ENCODE data around the gene LDB3. TPM values are rescaled to one million over a fixed set of nuclear protein-coding genes. Genes with fewer than 3 reads are reported as not detected.

LDB3 gene
- total and polyA plus RNA-seq, 9 of the 15 experiments (the other 6 are each of a cell fraction or from before 2014, with no cell fraction given): 0.03 TPM; not detected in 8

DNA sequence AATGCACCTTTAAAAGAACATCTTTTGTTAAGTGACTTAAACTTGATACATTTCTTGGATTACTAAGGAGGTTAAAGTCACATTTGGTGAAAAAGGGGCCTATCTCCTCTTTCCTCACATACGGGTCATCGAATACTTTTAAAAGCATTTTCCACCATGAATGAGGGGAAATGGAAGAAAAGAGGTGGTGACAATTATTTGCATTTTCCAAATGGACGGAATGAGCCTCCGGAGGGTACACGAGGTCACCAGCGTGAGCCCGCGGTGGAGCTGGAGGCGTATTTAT, 87.1 kb downstream of the LDB3 start (continued):
- TF ChIP-seq E2F6 (IDR thresholded peaks at IDR 0.05; ENCODE audit: borderline replicate concordance in 1 of 2, extremely low read depth in 1 of 2, insufficient read depth in 1 of 2, insufficient read length in 1 of 2, low read depth in 1 of 2, low read length in 1 of 2, poor library complexity in 1 of 2, severe bottlenecking in 1 of 2) (peak in 1 of 2 experiments; percentile 56), ZNF253 (CRISPR knock-in tag; conservative IDR thresholded peaks at IDR 0.05) (no peak), MNT (conservative IDR thresholded peaks at IDR 0.05) (peak; percentile 65; a peak in 3 of 4 replicates), ZNF121 (CRISPR knock-in tag; conservative IDR thresholded peaks at IDR 0.05) (no peak), EHMT2 (IDR thresholded peaks at IDR 0.05) (no peak), HNRNPUL1 (IDR thresholded peaks at IDR 0.05; ENCODE audit: low read length) (no peak), RBM14 (IDR thresholded peaks at IDR 0.05; ENCODE audit: borderline replicate concordance, insufficient read depth, low read depth, low read length) (no peak), CUX1 (CRISPR knock-in tag; IDR thresholded peaks at IDR 0.05) (0 out of 2 replicates have a peak, but pooled peaks have one; percentile 59), SOX6 (IDR thresholded peaks at IDR 0.05) (0 out of 2 replicates have a peak, but pooled peaks have one; percentile 13)
- TF ChIP-seq, protein P1, sequence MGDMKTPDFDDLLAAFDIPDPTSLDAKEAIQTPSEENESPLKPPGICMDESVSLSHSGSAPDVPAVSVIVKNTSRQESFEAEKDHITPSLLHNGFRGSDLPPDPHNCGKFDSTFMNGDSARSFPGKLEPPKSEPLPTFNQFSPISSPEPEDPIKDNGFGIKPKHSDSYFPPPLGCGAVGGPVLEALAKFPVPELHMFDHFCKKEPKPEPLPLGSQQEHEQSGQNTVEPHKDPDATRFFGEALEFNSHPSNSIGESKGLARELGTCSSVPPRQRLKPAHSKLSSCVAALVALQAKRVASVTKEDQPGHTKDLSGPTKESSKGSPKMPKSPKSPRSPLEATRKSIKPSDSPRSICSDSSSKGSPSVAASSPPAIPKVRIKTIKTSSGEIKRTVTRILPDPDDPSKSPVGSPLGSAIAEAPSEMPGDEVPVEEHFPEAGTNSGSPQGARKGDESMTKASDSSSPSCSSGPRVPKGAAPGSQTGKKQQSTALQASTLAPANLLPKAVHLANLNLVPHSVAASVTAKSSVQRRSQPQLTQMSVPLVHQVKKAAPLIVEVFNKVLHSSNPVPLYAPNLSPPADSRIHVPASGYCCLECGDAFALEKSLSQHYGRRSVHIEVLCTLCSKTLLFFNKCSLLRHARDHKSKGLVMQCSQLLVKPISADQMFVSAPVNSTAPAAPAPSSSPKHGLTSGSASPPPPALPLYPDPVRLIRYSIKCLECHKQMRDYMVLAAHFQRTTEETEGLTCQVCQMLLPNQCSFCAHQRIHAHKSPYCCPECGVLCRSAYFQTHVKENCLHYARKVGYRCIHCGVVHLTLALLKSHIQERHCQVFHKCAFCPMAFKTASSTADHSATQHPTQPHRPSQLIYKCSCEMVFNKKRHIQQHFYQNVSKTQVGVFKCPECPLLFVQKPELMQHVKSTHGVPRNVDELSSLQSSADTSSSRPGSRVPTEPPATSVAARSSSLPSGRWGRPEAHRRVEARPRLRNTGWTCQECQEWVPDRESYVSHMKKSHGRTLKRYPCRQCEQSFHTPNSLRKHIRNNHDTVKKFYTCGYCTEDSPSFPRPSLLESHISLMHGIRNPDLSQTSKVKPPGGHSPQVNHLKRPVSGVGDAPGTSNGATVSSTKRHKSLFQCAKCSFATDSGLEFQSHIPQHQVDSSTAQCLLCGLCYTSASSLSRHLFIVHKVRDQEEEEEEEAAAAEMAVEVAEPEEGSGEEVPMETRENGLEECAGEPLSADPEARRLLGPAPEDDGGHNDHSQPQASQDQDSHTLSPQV (IDR thresholded peaks at IDR 0.05): 0 out of 2 replicates have a peak, but pooled peaks have one; percentile 18
- TF ChIP-seq, protein P2, sequence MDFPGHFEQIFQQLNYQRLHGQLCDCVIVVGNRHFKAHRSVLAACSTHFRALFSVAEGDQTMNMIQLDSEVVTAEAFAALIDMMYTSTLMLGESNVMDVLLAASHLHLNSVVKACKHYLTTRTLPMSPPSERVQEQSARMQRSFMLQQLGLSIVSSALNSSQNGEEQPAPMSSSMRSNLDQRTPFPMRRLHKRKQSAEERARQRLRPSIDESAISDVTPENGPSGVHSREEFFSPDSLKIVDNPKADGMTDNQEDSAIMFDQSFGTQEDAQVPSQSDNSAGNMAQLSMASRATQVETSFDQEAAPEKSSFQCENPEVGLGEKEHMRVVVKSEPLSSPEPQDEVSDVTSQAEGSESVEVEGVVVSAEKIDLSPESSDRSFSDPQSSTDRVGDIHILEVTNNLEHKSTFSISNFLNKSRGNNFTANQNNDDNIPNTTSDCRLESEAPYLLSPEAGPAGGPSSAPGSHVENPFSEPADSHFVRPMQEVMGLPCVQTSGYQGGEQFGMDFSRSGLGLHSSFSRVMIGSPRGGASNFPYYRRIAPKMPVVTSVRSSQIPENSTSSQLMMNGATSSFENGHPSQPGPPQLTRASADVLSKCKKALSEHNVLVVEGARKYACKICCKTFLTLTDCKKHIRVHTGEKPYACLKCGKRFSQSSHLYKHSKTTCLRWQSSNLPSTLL (IDR thresholded peaks at IDR 0.05): no peak
